Hair follicular keratinocyte (primary cell): Measurements from ENCODE around the gene BBIP1. TPM values are rescaled to one million over a fixed set of nuclear protein-coding genes. Genes with fewer than 3 reads are reported as not detected.

ENCODE experiments used
- total RNA-seq: library from RNA; depleted of rRNA; stranded (reverse); fragments of >200 nt; gene quantifications from 2 replicates; pipeline ENCODE4 v1.2.3, GENCODE V29; 2015

The BBIP1 gene
- total RNA-seq = 16.4 and 21.2 TPM in 2 replicates

GRCh38 chr10:110918643-110919348, at the start of gene BBIP1:
Gene BBIP1 (minus strand): TSS chr10:110919180. CDS start chr10:110918157, 1,023 bp downstream.

GRCh38 chr10:110919349-110919931, 460 bp upstream of the BBIP1 start, which contains the start of gene SHOC2:
Gene SHOC2 (plus strand): TSS chr10:110919604. CDS start chr10:110964359, 44,755 bp downstream.

GRCh38 chr10:110871298-110872084, 47.5 kb downstream of the BBIP1 start, which contains the start of gene PDCD4:
Gene PDCD4 (plus strand): TSS chr10:110871928. CDS start chr10:110876028, 4,100 bp downstream.

Other genes starting within 250 kb of the BBIP1 start
- 34.4 and 48.3 TPM in 2 replicates for gene PDCD4, start 47.3 kb downstream of the BBIP1 start, total RNA-seq
- gene SHOC2, start 424 bp upstream of the BBIP1 start, total RNA-seq = 13.2 and 20.6 TPM in 2 replicates
- not detected in 2 replicates for gene ADRA2A, start 157.8 kb upstream of the BBIP1 start, total RNA-seq